BE2C (cell line): ENCODE results near the gene ZMYND8.

Experiments
- DNase-seq: peaks from one replicate; pipeline ENCODE4 v3.0.0-alpha.2; 2020
- H3K27me3 ChIP-seq: fragments of 250-450 bp; sonication (Bioruptor Pico); 2 replicates; pipeline ENCODE4 v1.5.1; 2020; ENCODE audit warnings: mild to moderate bottlenecking
- H3K36me3 ChIP-seq: fragments of 250-450 bp; sonication (Bioruptor Pico); 2 replicates; pipeline ENCODE4 v1.5.1; 2020; ENCODE audit warnings: mild to moderate bottlenecking
- H3K4me1 ChIP-seq: fragments of 250-450 bp; sonication (Bioruptor Pico); 2 replicates; pipeline ENCODE4 v1.5.1; 2020
- H3K4me3 ChIP-seq: 2 replicates; pipeline ENCODE4 v1.5.1; 2011; ENCODE audit warnings: low read depth, low read length
- H3K9me3 ChIP-seq: fragments of 250-450 bp; sonication (Bioruptor Pico); 2 replicates; pipeline ENCODE4 v1.5.1; 2020
- CTCF ChIP-seq: IDR thresholded peaks from 2 replicates; pipeline ENCODE4 v1.5.1; 2012; ENCODE audit warnings: mild to moderate bottlenecking, low read depth, low read length

The ZMYND8 gene

GRCh38 chr20:47295921-47296426, 60.5 kb downstream of the ZMYND8 start:
- DNase-seq: no peak
- no peaks in the 10 kb centered on the region for H3K4me1 ChIP-seq
- no peak overlapping the region for H3K4me3 ChIP-seq
- TF ChIP-seq CTCF: no peak
- no peaks in the 10 kb centered on the region for H3K9me3 ChIP-seq
- no peaks in the 10 kb centered on the region for H3K27me3 ChIP-seq
- peaks cover 94% of the 10 kb centered on the region for H3K36me3 ChIP-seq

DNA sequence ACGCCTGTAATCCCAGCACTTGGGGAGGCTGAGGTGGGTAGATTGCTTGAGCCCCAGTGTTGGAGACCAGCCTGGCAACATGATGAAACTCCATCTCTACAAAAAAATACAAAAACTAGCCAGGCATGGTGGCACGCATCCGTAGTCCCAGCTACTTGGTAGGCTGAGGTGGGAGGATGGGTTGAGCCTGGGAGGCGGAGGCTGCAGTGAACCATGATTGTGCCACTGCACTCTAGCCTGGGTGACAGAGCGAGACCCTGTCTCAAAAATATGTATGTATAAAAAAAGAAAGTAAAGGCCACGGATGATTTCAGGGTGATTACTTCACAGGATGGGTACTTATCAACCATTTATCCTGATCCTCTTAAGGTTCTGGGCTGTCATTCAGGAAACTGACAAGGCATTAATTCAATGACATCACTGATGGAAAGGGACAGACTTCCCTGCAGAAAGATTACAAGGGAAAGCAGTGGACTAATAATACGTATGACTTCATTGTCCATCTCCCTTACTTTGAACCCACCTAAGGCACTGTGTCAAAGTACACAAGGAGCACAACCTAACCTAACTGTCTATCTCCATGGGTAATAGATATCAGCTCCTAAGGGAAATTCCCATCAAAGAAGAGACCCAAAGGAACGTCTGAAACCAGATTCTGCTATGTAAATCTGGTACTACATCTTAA, 61.2 kb downstream of the ZMYND8 start:
- no peaks in the 10 kb centered on the region for H3K27me3 ChIP-seq
- no peak for DNase-seq
- H3K4me3 ChIP-seq: no peak overlapping the region
- H3K4me1 ChIP-seq: no peaks in the 10 kb centered on the region
- no peaks in the 10 kb centered on the region for H3K9me3 ChIP-seq
- H3K36me3 ChIP-seq: peaks cover 92% of the 10 kb centered on the region
- TF ChIP-seq CTCF: no peak

- Histone ChIP-seq H3K27me3 (no peaks in the 10 kb centered on the region), H3K4me1 (no peaks in the 10 kb centered on the region), H3K36me3 (peaks cover 93% of the 10 kb centered on the region), H3K4me3 (no peak overlapping the region), H3K9me3 (no peaks in the 10 kb centered on the region)
- no peak for DNase-seq
- no peak for TF ChIP-seq CTCF
Measured at GRCh38 chr20:47293631-47294030, 62.9 kb downstream of the ZMYND8 start.

GRCh38 chr20:47292581-47292980, 63.9 kb downstream of the ZMYND8 start:
- Histone ChIP-seq H3K36me3 (peaks cover 95% of the 10 kb centered on the region), H3K4me1 (no peaks in the 10 kb centered on the region), H3K4me3 (no peak overlapping the region), H3K27me3 (no peaks in the 10 kb centered on the region), H3K9me3 (no peaks in the 10 kb centered on the region)
- no peak for DNase-seq
- no peak for TF ChIP-seq CTCF

DNA sequence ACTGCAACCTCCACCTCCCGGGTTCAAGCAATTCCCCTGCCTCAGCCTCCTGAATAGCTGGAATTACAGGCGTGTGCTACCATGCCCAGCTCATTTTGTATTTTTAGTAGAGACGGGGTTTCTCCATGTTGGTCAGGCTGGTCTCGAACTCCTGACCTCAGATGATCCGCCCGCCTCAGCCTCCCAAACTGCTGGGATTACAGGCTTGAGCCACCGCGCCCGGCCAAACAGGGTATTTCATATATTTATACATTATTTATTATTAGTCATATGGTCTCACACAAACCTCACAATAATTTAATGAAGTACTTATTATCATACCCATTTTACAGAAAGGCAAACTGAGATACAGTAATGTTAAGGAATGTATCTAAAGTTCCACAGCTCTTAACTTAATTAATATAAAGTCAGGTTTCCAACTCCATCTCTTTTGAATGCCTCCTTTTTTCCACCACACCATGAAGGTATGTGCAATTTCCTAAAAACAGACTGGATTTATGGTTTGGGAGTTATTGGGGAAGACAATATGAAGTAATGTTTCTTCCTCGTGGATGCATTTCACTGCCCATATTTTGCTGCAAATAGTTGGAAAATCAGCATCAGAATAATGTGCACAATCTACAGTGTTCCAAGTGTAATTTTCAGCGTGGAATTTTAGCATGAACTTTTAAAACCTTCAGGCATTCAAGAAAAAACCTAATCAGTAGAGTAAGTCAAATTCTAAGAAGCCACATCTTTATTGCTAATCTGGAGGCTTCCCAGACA, 65.7 kb downstream of the ZMYND8 start:
- Histone ChIP-seq H3K27me3 (no peaks in the 10 kb centered on the region), H3K4me1 (no peaks in the 10 kb centered on the region), H3K9me3 (no peaks in the 10 kb centered on the region), H3K36me3 (peaks cover 95% of the 10 kb centered on the region), H3K4me3 (no peak overlapping the region)
- no peak for TF ChIP-seq CTCF
- DNase-seq: no peak

DNA sequence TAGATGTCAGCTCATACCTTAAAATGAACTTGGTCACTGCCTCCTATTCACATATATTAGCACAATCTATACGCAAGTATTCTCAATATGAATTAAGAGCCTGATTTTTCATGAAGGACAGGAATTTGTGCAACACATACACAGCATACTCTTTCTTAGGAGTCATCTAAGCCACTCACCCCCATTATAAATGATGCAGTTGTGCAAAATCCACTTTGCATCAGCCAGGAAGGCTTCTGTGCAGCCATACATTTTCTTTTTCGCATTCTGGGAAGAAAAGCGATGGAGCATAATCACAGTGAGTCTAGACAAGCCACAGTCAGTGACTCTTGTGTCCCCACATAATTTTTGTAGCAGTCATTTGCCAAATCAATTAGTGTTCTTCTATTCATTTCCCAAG, 66.5 kb downstream of the ZMYND8 start:
- H3K9me3 ChIP-seq: no peaks in the 10 kb centered on the region
- H3K27me3 ChIP-seq: no peaks in the 10 kb centered on the region
- no peaks in the 10 kb centered on the region for H3K4me1 ChIP-seq
- TF ChIP-seq CTCF: no peak
- no peak overlapping the region for H3K4me3 ChIP-seq
- no peak for DNase-seq
- H3K36me3 ChIP-seq: peaks cover 95% of the 10 kb centered on the region
